CD4-positive, alpha-beta memory T cell (primary cell): ENCODE results near the gene ASB2. TPM values are rescaled to one million over a fixed set of nuclear protein-coding genes. Genes with fewer than 3 reads are reported as not detected.

Experiments
- CTCF ChIA-PET: fragments of 350-600 bp; sonication (Branson Sonifier 250); formaldehyde crosslinking; loops from one replicate; lab custom pipeline; 2021; ENCODE audit warnings: inconsistent platforms; ENCODE audit not compliant: partially characterized antibody; lab: Charles Lee
- POLR2A ChIA-PET: fragments of 350-600 bp; sonication (Branson Sonifier 250); formaldehyde crosslinking; loops from one replicate; lab custom pipeline; 2021; ENCODE audit not compliant: partially characterized antibody; lab: Charles Lee
- DNase-seq, 5 donors: peaks; one replicate each; pipeline versions ENCODE4 v3.0.0 to v3.0.0-alpha.2; 2020 to 2022; ENCODE audit warnings: mixed read lengths in 1 of 5
- H3K27ac ChIP-seq: one replicate; pipeline ENCODE4 v1.7.0; 2013; ENCODE audit warnings: low read depth, low read length
- H3K27me3 ChIP-seq: 2 replicates; pipeline ENCODE4 v1.7.0; 2013; ENCODE audit warnings: mild to moderate bottlenecking, low read length, moderate library complexity; ENCODE audit not compliant: insufficient read depth
- H3K36me3 ChIP-seq: 2 replicates; pipeline ENCODE4 v1.7.0; 2013; ENCODE audit warnings: mild to moderate bottlenecking, low read length, moderate library complexity; ENCODE audit not compliant: insufficient read depth
- H3K4me1 ChIP-seq: 2 replicates; pipeline ENCODE4 v1.7.0; 2013; ENCODE audit warnings: mild to moderate bottlenecking, low read length, moderate library complexity; ENCODE audit not compliant: insufficient read depth
- H3K4me3 ChIP-seq, 2 donors: one replicate each; pipeline ENCODE4 v1.7.0; 2013; ENCODE audit warnings: low read length in 2 of 2, mild to moderate bottlenecking in 1 of 2
- H3K9me3 ChIP-seq, 2 donors: one replicate each; pipeline ENCODE4 v1.7.0; 2013; ENCODE audit warnings: low read length in 2 of 2, control low read depth in 1 of 2; ENCODE audit not compliant: control insufficient read depth in 1 of 2
- H3K27ac Mint-ChIP-seq, 7 donors: one replicate each; pipeline ENCODE4 v1.8.0; 2020 to 2021; ENCODE audit warnings: mixed read lengths in 7 of 7, mild to moderate bottlenecking in 6 of 7, inconsistent platforms in 3 of 7, moderate library complexity in 3 of 7
- H3K27me3 Mint-ChIP-seq, 2 donors: one replicate each; pipeline ENCODE4 v1.8.0; 2020 to 2021; ENCODE audit warnings: mixed read lengths in 2 of 2
- H3K36me3 Mint-ChIP-seq, 2 donors: one replicate each; pipeline ENCODE4 v1.8.0; 2020 to 2021; ENCODE audit warnings: mixed read lengths in 2 of 2, inconsistent platforms in 1 of 2, mild to moderate bottlenecking in 1 of 2
- H3K4me1 Mint-ChIP-seq, 4 donors: one replicate each; pipeline ENCODE4 v1.8.0; 2020 to 2021; ENCODE audit warnings: mixed read lengths in 4 of 4, mild to moderate bottlenecking in 1 of 4
- H3K4me3 Mint-ChIP-seq, 8 donors: one replicate each; pipeline ENCODE4 v1.8.0; 2020 to 2021; ENCODE audit warnings: mixed read lengths in 8 of 8, mild to moderate bottlenecking in 7 of 8, moderate library complexity in 6 of 8, inconsistent platforms in 3 of 8
- H3K9me3 Mint-ChIP-seq, 8 donors: one replicate each; pipeline ENCODE4 v1.8.0; 2020 to 2021; ENCODE audit warnings: mixed read lengths in 8 of 8, mild to moderate bottlenecking in 5 of 8, inconsistent platforms in 3 of 8, moderate library complexity in 1 of 8
- intact Hi-C: fragments of 100-400 bp; cut with micrococcal nuclease; formaldehyde crosslinking; loops from one replicate; pipeline ENCODE4 v1.15.1; 2023
- polyA plus RNA-seq, 2 donors: library from polyadenylated mRNA; unstranded; fragments of 300-500 nt; fragmentation: Illumina TruSeq; gene quantifications; one replicate each; pipeline ENCODE4 v1.2.3, GENCODE V29; 2021
- total RNA-seq, 2 experiments: library from RNA; stranded (reverse); gene quantifications; one replicate each; pipeline ENCODE4 v1.2.3, GENCODE V29; 2021

The ASB2 gene
- total and polyA plus RNA-seq, 4 experiments from 2014 or later: 0.87 to 29.7 (median 14.8) TPM

DNA sequence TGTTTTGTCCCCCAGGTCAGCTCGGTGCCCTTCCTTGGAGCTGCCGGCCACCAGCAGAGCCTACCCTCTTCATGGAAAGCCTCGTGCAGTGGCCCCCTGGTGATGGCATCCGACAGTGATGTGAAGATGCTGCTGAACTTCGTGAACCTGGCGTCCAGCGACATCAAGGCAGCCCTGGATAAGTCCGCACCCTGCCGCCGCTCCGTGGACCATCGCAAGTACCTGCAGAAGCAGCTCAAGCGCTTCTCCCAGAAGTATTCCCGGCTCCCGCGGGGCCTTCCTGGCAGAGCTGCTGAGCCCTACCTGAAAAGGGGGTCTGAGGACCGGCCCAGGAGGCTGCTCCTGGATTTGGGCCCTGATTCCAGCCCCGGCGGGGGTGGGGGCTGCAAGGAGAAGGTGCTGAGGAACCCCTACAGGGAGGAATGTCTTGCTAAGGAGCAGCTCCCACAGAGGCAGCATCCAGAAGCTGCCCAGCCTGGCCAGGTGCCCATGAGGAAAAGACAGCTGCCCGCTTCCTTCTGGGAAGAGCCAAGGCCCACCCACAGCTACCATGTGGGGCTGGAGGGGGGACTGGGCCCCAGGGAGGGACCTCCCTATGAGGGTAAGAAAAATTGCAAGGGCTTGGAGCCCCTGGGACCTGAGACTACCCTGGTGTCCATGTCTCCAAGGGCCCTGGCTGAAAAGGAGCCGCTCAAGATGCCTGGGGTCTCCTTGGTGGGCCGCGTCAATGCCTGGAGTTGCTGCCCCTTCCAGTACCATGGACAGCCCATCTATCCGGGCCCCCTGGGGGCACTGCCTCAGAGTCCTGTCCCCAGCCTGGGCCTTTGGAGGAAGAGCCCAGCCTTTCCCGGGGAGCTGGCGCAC, 48.0 kb downstream of the ASB2 start:
- Mint-ChIP-seq H3K9me3 (no peaks in the 10 kb centered on the region), H3K27ac (no peak overlapping the region), H3K4me1 (no peaks in the 10 kb centered on the region), H3K27me3 (no peaks in the 10 kb centered on the region), H3K36me3 (no peaks in the 10 kb centered on the region), H3K4me3 (no peak overlapping the region)
- Histone ChIP-seq H3K4me1 (no peaks in the 10 kb centered on the region), H3K4me3 (no peak overlapping the region), H3K27me3 (no peaks in the 10 kb centered on the region), H3K9me3 (no peaks in the 10 kb centered on the region), H3K36me3 (no peaks in the 10 kb centered on the region), H3K27ac (no peak overlapping the region)
- CTCF ChIA-PET: no interaction called here
- POLR2A ChIA-PET: interaction anchor here (1.8 kb wide), 1 partner anchor 42 kb away, joined by 5 read pairs; no protein-coding TSS in a partner anchor
- DNase-seq: no peak
- intact Hi-C loops: no loop called here

GRCh38 chr14:93927800-93928145, 48.6 kb downstream of the ASB2 start:
- DNase-seq: no peak
- H3K27me3 ChIP-seq: no peaks in the 10 kb centered on the region
- Mint-ChIP-seq H3K9me3 (no peaks in the 10 kb centered on the region), H3K27ac (no peak overlapping the region), H3K27me3 (no peaks in the 10 kb centered on the region), H3K4me3 (no peak overlapping the region), H3K36me3 (no peaks in the 10 kb centered on the region), H3K4me1 (no peaks in the 10 kb centered on the region)
- H3K4me3 ChIP-seq: no peak overlapping the region
- H3K36me3 ChIP-seq: no peaks in the 10 kb centered on the region
- H3K27ac ChIP-seq: no peak overlapping the region
- CTCF ChIA-PET: no interaction called here
- POLR2A ChIA-PET: interaction anchor here (1.8 kb wide), 1 partner anchor 43 kb away, joined by 5 read pairs; no protein-coding TSS in a partner anchor
- intact Hi-C loops: no loop called here
- H3K4me1 ChIP-seq: no peaks in the 10 kb centered on the region
- no peaks in the 10 kb centered on the region for H3K9me3 ChIP-seq

GRCh38 chr14:93926873-93927799, 49.2 kb downstream of the ASB2 start, which contains the start of gene FAM181A:
TSS of gene FAM181A (plus strand) at chr14:93927344. CDS start at chr14:93928286, 942 bp downstream.
- Mint-ChIP-seq H3K36me3 (no peaks in the 10 kb centered on the region), H3K4me1 (no peaks in the 10 kb centered on the region), H3K9me3 (no peaks in the 10 kb centered on the region), H3K27ac (no peak within 1 kb of the TSS), H3K4me3 (no peak within 1 kb of the TSS), H3K27me3 (no peaks in the 10 kb centered on the region)
- H3K9me3 ChIP-seq: no peaks in the 10 kb centered on the region
- no peak within 1 kb of the TSS for H3K27ac ChIP-seq
- no peak within 1 kb of the TSS for H3K4me3 ChIP-seq
- CTCF ChIA-PET: no interaction called here
- POLR2A ChIA-PET: interaction anchor here (1.8 kb wide), 1 partner anchor 43 kb away, joined by 5 read pairs; no protein-coding TSS in a partner anchor
- intact Hi-C loops: no loop called here
- H3K27me3 ChIP-seq: no peaks in the 10 kb centered on the region
- H3K4me1 ChIP-seq: no peaks in the 10 kb centered on the region
- no peaks in the 10 kb centered on the region for H3K36me3 ChIP-seq
- DNase-seq: no peak

GRCh38 chr14:93926245-93926872, 50.0 kb downstream of the ASB2 start:
- H3K36me3 ChIP-seq: no peaks in the 10 kb centered on the region
- CTCF ChIA-PET: no interaction called here
- intact Hi-C loops: no loop called here

GRCh38 chr14:93925374-93925895, 50.9 kb downstream of the ASB2 start:
- DNase-seq: no peak
- no peak overlapping the region for H3K27ac ChIP-seq
- CTCF ChIA-PET: interaction anchor here (2.3 kb wide), 1 partner anchor 14 kb away, joined by 8 read pairs; no protein-coding TSS in a partner anchor
- no peaks in the 10 kb centered on the region for H3K4me1 Mint-ChIP-seq
- intact Hi-C loops: no loop called here
- H3K9me3 ChIP-seq: no peaks in the 10 kb centered on the region
- no peak overlapping the region for H3K27ac Mint-ChIP-seq
- H3K27me3 ChIP-seq: no peaks in the 10 kb centered on the region
- no peaks in the 10 kb centered on the region for H3K4me1 ChIP-seq
- H3K36me3 Mint-ChIP-seq: no peaks in the 10 kb centered on the region
- H3K4me3 ChIP-seq: no peak overlapping the region
- H3K36me3 ChIP-seq: no peaks in the 10 kb centered on the region
- POLR2A ChIA-PET: no interaction called here
- no peak overlapping the region for H3K4me3 Mint-ChIP-seq
- no peaks in the 10 kb centered on the region for H3K27me3 Mint-ChIP-seq
- no peaks in the 10 kb centered on the region for H3K9me3 Mint-ChIP-seq

More at GRCh38 chr14:93926245-93926872, 50.0 kb downstream of the ASB2 start:
- Mint-ChIP-seq H3K36me3 (no peaks in the 10 kb centered on the region), H3K9me3 (no peaks in the 10 kb centered on the region), H3K4me1 (no peaks in the 10 kb centered on the region), H3K4me3 (no peak overlapping the region), H3K27me3 (no peaks in the 10 kb centered on the region), H3K27ac (no peak overlapping the region)
- H3K4me1 ChIP-seq: no peaks in the 10 kb centered on the region
- DNase-seq: no peak
- no peaks in the 10 kb centered on the region for H3K27me3 ChIP-seq
- H3K27ac ChIP-seq: no peak overlapping the region
- no peaks in the 10 kb centered on the region for H3K9me3 ChIP-seq
- no peak overlapping the region for H3K4me3 ChIP-seq
- POLR2A ChIA-PET: no interaction called here

DNA sequence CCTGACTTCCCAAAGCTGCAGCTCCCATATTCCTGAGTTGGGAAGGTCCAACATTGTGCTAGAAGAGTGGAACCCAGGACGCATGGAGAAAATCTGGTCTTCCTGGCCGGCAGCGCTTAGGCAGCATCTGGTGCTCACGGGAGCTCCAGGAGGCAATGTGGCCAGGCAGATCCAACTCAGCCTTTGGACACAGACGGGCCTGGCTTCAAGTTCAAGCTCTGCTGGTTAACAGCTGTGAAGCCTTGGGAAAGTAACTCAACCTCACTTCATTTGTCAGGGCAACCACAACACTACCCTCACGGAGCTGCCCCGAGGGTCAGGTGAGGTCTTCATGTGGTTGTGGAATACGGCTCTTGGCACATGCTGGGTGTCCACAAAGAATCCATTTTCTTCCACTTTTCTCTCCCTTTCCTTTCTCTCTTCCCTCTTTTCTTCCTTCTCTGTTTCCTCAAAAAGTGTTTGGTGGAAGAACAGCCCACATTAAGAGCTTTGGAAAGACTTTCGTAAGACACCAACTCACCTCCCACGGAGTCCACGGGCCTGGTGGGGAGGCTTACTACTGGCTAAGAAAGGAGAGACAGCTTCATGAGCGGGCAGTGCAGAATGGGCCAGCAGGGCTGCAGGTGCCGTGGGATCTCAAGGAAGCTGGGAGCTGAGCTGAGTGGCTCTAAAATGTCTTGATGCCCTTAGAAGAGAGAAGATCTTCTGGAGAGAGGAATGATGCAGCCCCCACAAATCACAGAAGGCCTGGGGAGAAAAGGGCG, 51.6 kb downstream of the ASB2 start:
- no peaks in the 10 kb centered on the region for H3K4me1 ChIP-seq
- Mint-ChIP-seq H3K36me3 (no peaks in the 10 kb centered on the region), H3K9me3 (peaks cover 0 to 1% (median 0%) of the 10 kb centered on the region in 8 donors), H3K4me1 (no peaks in the 10 kb centered on the region), H3K4me3 (no peak overlapping the region), H3K27ac (peak overlapping the region in 1 of 7 donors; percentile 19), H3K27me3 (no peaks in the 10 kb centered on the region)
- no peak overlapping the region for H3K4me3 ChIP-seq
- no peaks in the 10 kb centered on the region for H3K27me3 ChIP-seq
- no peak overlapping the region for H3K27ac ChIP-seq
- DNase-seq: no peak
- no peaks in the 10 kb centered on the region for H3K9me3 ChIP-seq
- ChIA-PET CTCF (interaction anchor here (0.7 to 2.3 kb wide), 4 partner anchors 10 to 206 kb away, joined by 3 to 8 read pairs (median 4); no protein-coding TSS in a partner anchor), POLR2A (no interaction called here)
- H3K36me3 ChIP-seq: no peaks in the 10 kb centered on the region
- intact Hi-C loops: no loop called here
